GM23338 (cell line): ENCODE data around the gene DMRT2.

Experiments used
- CREB1 ChIP-seq: fragments of 250-450 bp; sonication (Bioruptor Pico); IDR thresholded peaks from 2 replicates; pipeline ENCODE4 v1.5.0; 2020; ENCODE audit warnings: low read depth, mild to moderate bottlenecking, moderate library complexity
- CTCF ChIP-seq, 2 experiments: fragments of 200-600 bp in 1 of 2; sonication (generic) in 1 of 2; conservative IDR thresholded peaks; 2 replicates each; pipeline versions ENCODE4 v1.5.1 to v1.6.1; 2016 to 2017; ENCODE audit warnings: antibody characterized with exemption in 2 of 2, low read depth in 2 of 2, mild to moderate bottlenecking in 2 of 2, moderate library complexity in 1 of 2
- ETS1 ChIP-seq: IDR thresholded peaks from 2 replicates; pipeline ENCODE4 v1.6.1; 2016; ENCODE audit warnings: antibody characterized with exemption
- EZH2 ChIP-seq: fragments of 200-600 bp; sonication (generic); IDR thresholded peaks from one replicate; pipeline ENCODE4 v1.8.0; 2017; ENCODE audit warnings: antibody characterized with exemption, mild to moderate bottlenecking, low read depth; ENCODE audit not compliant: unreplicated experiment
- EZH2phosphoT487 ChIP-seq: fragments of 200-600 bp; sonication (generic); IDR thresholded peaks from one replicate; pipeline ENCODE4 v1.8.1; 2018; ENCODE audit warnings: antibody characterized with exemption; ENCODE audit not compliant: unreplicated experiment
- NANOG ChIP-seq: IDR thresholded peaks from 2 replicates; pipeline ENCODE4 v1.6.1; 2016; ENCODE audit warnings: antibody characterized with exemption, borderline replicate concordance
- POLR2AphosphoS5 ChIP-seq: IDR thresholded peaks from 2 replicates; pipeline ENCODE4 v1.6.1; 2016; ENCODE audit warnings: antibody characterized with exemption, low read depth
- REST ChIP-seq: IDR thresholded peaks from one replicate; pipeline ENCODE4 v1.6.1; 2018; ENCODE audit warnings: antibody characterized with exemption; ENCODE audit not compliant: unreplicated experiment
- ZNF331 ChIP-seq: fragments of 250-450 bp; sonication (Bioruptor Pico); IDR thresholded peaks from 2 replicates; pipeline ENCODE4 v1.5.0; 2020; ENCODE audit warnings: low read depth, mild to moderate bottlenecking, moderate library complexity

GRCh38 chr9:1008216-1008615 lies 41.9 kb upstream of the DMRT2 start:
- TF ChIP-seq CTCF (conservative IDR thresholded peaks at IDR 0.05; ENCODE audit: low read depth in 2 of 2) (no peak), EZH2 (no peak), REST (no peak), POLR2AphosphoS5 (no peak), ZNF331 (CRISPR knock-in tag) (no peak), EZH2phosphoT487 (no peak), CREB1 (CRISPR knock-in tag) (no peak), NANOG (no peak), ETS1 (no peak)
